ENCODE results near the gene KRTAP19-3. TPM values are rescaled to one million over a fixed set of nuclear protein-coding genes. Genes with fewer than 3 reads are reported as not detected.

Gene KRTAP19-3
- total RNA-seq, result not detected in 2 replicates

DNA sequence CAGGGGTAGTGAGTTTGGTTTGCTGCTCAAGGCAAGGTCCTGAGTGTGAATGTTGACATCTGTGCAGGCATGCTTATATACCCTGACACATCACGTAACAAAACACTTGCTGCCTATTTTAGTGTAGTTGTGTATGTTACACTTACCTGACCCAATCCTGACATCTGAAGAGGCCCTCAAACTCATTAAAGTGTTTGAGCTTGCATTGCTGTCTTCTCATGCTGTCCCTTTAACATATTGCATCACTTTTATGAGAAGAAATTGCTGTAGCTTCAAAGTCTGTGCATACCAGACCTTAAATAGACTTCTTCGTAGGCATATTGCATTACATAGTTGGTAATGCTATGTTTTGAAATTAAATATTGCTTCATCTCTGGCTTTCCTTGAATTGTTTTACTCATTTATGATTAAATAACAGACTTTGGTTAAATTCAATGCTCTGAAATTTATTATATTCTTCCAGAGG lies at the start of gene KRTAP19-3:
TSS of gene KRTAP19-3 (minus strand) at position 51 of the 466 bp plus-strand sequence. CDS start 56 bp downstream, outside the sequence.

DNA sequence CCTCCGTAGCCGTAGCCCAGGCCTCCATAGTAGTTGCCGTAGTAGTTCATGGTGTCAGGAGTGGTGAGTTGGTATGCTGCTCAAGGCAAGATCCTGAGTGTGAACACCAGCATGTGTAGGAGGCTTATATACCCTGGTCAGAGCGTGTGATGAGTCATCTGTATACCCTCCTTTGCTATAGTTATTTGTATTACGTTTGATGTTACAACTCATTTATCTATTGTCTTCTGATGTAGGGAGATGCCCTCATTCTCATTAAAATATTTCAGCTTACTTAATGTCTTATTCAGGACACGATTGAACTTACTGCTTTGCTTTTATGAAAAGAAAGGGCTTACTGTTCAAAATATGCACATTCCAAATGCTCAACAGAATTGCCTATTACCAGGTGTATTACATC lies 10.2 kb upstream of the KRTAP19-3 start, which contains the start of gene KRTAP19-5:
TSS of gene KRTAP19-5 (minus strand) at position 101 of the 400 bp plus-strand sequence. CDS start at position 50, 51 bp downstream.

DNA sequence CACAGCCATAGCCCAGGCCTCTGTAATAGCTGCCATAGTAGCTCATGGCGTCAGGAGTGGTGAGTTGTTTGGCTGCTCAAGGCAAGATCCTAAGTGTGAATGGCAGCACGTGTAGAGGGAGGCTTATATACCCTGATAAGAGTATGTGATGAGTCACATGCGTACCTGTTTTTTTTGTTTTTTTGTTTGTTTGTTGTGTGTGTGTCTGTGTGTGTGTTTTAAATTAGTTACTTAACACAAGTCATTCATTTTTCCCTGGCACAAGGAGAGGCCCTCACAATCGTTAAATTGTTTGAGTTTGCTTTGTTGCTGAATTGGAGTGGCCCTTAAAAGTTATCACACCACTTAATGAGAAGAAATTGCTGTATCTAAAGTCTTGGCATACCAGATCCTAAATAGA lies 5.3 kb upstream of the KRTAP19-3 start, which contains the start of gene KRTAP19-4:
TSS of gene KRTAP19-4 (minus strand) at position 101 of the 400 bp plus-strand sequence. CDS start at position 46, 55 bp downstream.

DNA sequence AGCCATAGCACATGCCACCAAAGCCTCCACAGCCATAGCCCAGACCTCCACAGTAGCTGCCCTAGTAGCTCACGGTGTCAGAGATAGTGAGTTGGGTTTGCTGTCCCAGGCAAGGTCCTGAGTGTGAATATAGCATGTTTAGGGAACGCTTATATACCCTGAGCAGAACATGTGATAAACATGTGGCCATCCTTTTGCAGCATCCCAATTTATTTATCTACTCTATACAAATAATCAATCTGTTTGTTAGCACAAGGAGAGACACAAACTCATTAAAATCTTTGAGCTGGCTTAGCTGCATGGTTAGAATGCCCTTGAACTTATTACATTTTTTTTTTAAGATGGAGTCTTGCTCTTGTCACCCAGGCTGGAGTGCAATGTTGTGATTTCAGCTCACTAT lies 4.5 kb downstream of the KRTAP19-3 start, which contains the start of gene KRTAP19-2:
TSS of gene KRTAP19-2 (minus strand) at position 101 of the 400 bp plus-strand sequence. CDS start at position 13, 88 bp downstream.

DNA sequence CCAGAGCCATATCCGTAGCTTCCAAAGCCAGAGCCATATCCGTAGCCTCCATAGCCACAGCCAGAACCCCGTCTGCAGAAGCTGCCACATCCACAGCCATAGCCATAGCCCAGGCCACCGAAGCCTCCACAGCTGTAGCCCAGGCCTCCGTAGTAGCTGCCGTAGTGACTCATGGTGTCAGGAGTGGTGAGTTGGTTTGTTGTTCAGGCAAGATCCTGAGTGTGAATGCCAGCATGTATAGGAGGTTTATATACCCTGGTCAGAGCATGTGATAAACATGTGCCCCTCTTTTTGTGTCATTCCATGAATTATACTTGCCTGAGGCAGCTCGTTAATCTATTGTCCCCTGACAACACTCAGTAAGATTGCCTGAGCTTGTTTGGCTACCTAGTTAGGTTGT lies 11.7 kb downstream of the KRTAP19-3 start, which contains the start of gene KRTAP19-1:
TSS of gene KRTAP19-1 (minus strand) at position 223 of the 400 bp plus-strand sequence. CDS start at position 173, 50 bp downstream.

Other genes starting within 250 kb of the KRTAP19-3 start
- gene KRTAP24-1, start 209.1 kb downstream of the KRTAP19-3 start, total RNA-seq, result not detected in 2 replicates
- gene KRTAP25-1, start 202.5 kb downstream of the KRTAP19-3 start, total RNA-seq, result not detected in 2 replicates
- not detected in 2 replicates for gene KRTAP26-1, start 171.7 kb downstream of the KRTAP19-3 start, total RNA-seq
- not detected in 2 replicates for gene KRTAP27-1, start 154.3 kb downstream of the KRTAP19-3 start, total RNA-seq
- not detected in 2 replicates for gene KRTAP23-1, start 143.4 kb downstream of the KRTAP19-3 start, total RNA-seq
- not detected in 2 replicates for gene KRTAP13-2, start 119.7 kb downstream of the KRTAP19-3 start, total RNA-seq
- gene KRTAP13-1, start 96.0 kb downstream of the KRTAP19-3 start, total RNA-seq, result not detected in 2 replicates
- not detected in 2 replicates for gene KRTAP13-3, start 66.1 kb downstream of the KRTAP19-3 start, total RNA-seq
- not detected in 2 replicates for gene KRTAP13-4, start 61.8 kb downstream of the KRTAP19-3 start, total RNA-seq
- not detected in 2 replicates for gene KRTAP15-1, start 51.7 kb downstream of the KRTAP19-3 start, total RNA-seq
- gene KRTAP19-1, start 11.6 kb downstream of the KRTAP19-3 start, total RNA-seq, result not detected in 2 replicates
- not detected in 2 replicates for gene KRTAP19-2, start 4.6 kb downstream of the KRTAP19-3 start, total RNA-seq
- not detected in 2 replicates for gene KRTAP19-4, start 5.2 kb upstream of the KRTAP19-3 start, total RNA-seq
- not detected in 2 replicates for gene KRTAP19-5, start 10.1 kb upstream of the KRTAP19-3 start, total RNA-seq
- not detected in 2 replicates for gene KRTAP19-6, start 49.9 kb upstream of the KRTAP19-3 start, total RNA-seq
- gene KRTAP19-7, start 69.3 kb upstream of the KRTAP19-3 start, total RNA-seq, result not detected in 2 replicates
- not detected in 2 replicates for gene KRTAP22-2, start 98.4 kb upstream of the KRTAP19-3 start, total RNA-seq
- not detected in 2 replicates for gene KRTAP6-3, start 100.4 kb upstream of the KRTAP19-3 start, total RNA-seq
- not detected in 2 replicates for gene KRTAP6-2, start 106.9 kb upstream of the KRTAP19-3 start, total RNA-seq
- not detected in 2 replicates for gene KRTAP22-1, start 109.1 kb upstream of the KRTAP19-3 start, total RNA-seq
- gene KRTAP6-1, start 121.9 kb upstream of the KRTAP19-3 start, total RNA-seq, result not detected in 2 replicates
- gene KRTAP20-1, start 124.4 kb upstream of the KRTAP19-3 start, total RNA-seq, result not detected in 2 replicates
- not detected in 2 replicates for gene KRTAP20-4, start 128.6 kb upstream of the KRTAP19-3 start, total RNA-seq
- gene KRTAP20-2, start 143.2 kb upstream of the KRTAP19-3 start, total RNA-seq, result not detected in 2 replicates
- gene KRTAP20-3, start 150.9 kb upstream of the KRTAP19-3 start, total RNA-seq, result not detected in 2 replicates
- gene KRTAP21-3, start 226.8 kb upstream of the KRTAP19-3 start, total RNA-seq, result not detected in 2 replicates